HepG2 (cell line): ENCODE results near the gene RFTN1. TPM values are rescaled to one million over a fixed set of nuclear protein-coding genes. Genes with fewer than 3 reads are reported as not detected.

Experiments used
- ATAC-seq: fragments of 200-7000 bp; cut with Tn5 transposase; 3 replicates; pipeline ENCODE4 v1.9.1; 2020; ENCODE audit warnings: mild to moderate bottlenecking, moderate library complexity
- BruUV-seq: library from RNA; stranded (reverse); fragments of 400-500 nt; replicated peaks from 2 replicates; lab custom pipeline; 2021; lab: Mats Ljungman, UMichigan
- CTCF ChIA-PET: fragments of 300-600 bp; formaldehyde crosslinking; extraction: SDS; loops from one replicate; lab custom pipeline; 2021; ENCODE audit warnings: low total read pairs, inconsistent platforms, low intra/inter-chr PET ratio; lab: Yijun Ruan, JAX
- POLR2A ChIA-PET: fragments of 350-600 bp; sonication (Branson Sonifier 250); formaldehyde crosslinking; loops from one replicate; lab custom pipeline; 2020; ENCODE audit warnings: antibody characterized with exemption, inconsistent platforms; lab: Yijun Ruan, JAX
- DNase-seq: peaks from one replicate; pipeline ENCODE4 v3.0.0-alpha.2; 2015; ENCODE audit warnings: low spot score
- FAIRE-seq: peaks from 3 replicates; lab custom pipeline; 2011; peaks lifted over from hg19 to GRCh38; lab: Jason Lieb, UNC
- H2AFZ ChIP-seq: one replicate; pipeline ENCODE4 v1.6.1; 2011; ENCODE audit warnings: low read length, inconsistent platforms
- H3K27ac ChIP-seq: fragments of 300-600 bp; 3 replicates; pipeline ENCODE4 v1.8.0; 2011; ENCODE audit warnings: mixed run types, mild to moderate bottlenecking, mixed read lengths, low read length, inconsistent platforms; ENCODE audit not compliant: insufficient read depth; ENCODE audit errors: extremely low read length
- H3K27me3 ChIP-seq, 2 experiments: fragments of 200-600 bp in 1 of 2; 2 replicates in 1 of 2; 3 replicates in 1 of 2; pipeline versions ENCODE4 v1.6.0 to v1.8.0; 2011; ENCODE audit warnings: low read length in 2 of 2, mild to moderate bottlenecking in 2 of 2, moderate library complexity in 2 of 2, inconsistent platforms in 1 of 2; ENCODE audit not compliant: insufficient read depth in 2 of 2, control insufficient read depth in 1 of 2
- H3K36me3 ChIP-seq, 2 experiments: fragments of 200-600 bp in 1 of 2; replicated peaks in 1 of 2; 2 replicates in 1 of 2; 3 replicates in 1 of 2; pipeline versions ENCODE4 v1.5.1 to v1.8.0; 2011; ENCODE audit warnings: low read length in 2 of 2, inconsistent platforms in 1 of 2; ENCODE audit not compliant: insufficient read depth in 2 of 2, control insufficient read depth in 1 of 2
- H3K4me1 ChIP-seq: 2 replicates; pipeline ENCODE4 v1.5.1; 2012; ENCODE audit warnings: low read length, inconsistent platforms; ENCODE audit not compliant: insufficient read depth
- H3K4me2 ChIP-seq: 2 replicates; pipeline ENCODE4 v1.6.0; 2011; ENCODE audit warnings: low read depth, low read length, inconsistent platforms
- H3K4me3 ChIP-seq, 3 experiments: fragments of 200-600 bp in 1 of 3; sonication (generic), shearing (Covaris generic) in 1 of 3; replicated peaks in 1 of 3; 2 replicates each; pipeline ENCODE4 v1.5.1; 2011 to 2016; ENCODE audit warnings: low read length in 3 of 3, inconsistent platforms in 2 of 3, low read depth in 2 of 3, mild to moderate bottlenecking in 2 of 3, control low read depth in 1 of 3, mixed read lengths in 1 of 3; ENCODE audit not compliant: insufficient read depth in 1 of 3
- H3K79me2 ChIP-seq: one replicate; pipeline ENCODE4 v1.6.1; 2011; ENCODE audit warnings: low read length, inconsistent platforms; ENCODE audit not compliant: insufficient read depth
- H3K9ac ChIP-seq: 2 replicates; pipeline ENCODE4 v1.6.0; 2011; ENCODE audit warnings: mild to moderate bottlenecking, low read depth, low read length, inconsistent platforms; ENCODE audit not compliant: insufficient read depth
- H3K9me3 ChIP-seq: 2 replicates; pipeline ENCODE4 v1.5.1; 2012; ENCODE audit warnings: mild to moderate bottlenecking, low read length
- H4K20me1 ChIP-seq: 2 replicates; pipeline ENCODE4 v1.6.0; 2011; ENCODE audit warnings: inconsistent platforms, mild to moderate bottlenecking, low read length, moderate library complexity; ENCODE audit not compliant: insufficient read depth
- BCL6 ChIP-seq: IDR thresholded peaks from 2 replicates; pipeline ENCODE4 v1.6.1; 2016; ENCODE audit warnings: missing genetic modification reagents, missing compliant biosample characterization
- DR1 ChIP-seq: sonication (generic); formaldehyde crosslinking; IDR thresholded peaks from 2 replicates; pipeline ENCODE4 v1.8.0; 2021; ENCODE audit warnings: mild to moderate bottlenecking, missing genetic modification reagents, inconsistent platforms
- IKZF4 ChIP-seq: sonication (generic); formaldehyde crosslinking; IDR thresholded peaks from 2 replicates; pipeline ENCODE4 v1.5.1; 2020; ENCODE audit warnings: borderline replicate concordance, mild to moderate bottlenecking, low read depth, missing genetic modification reagents; ENCODE audit errors: not compliant biosample characterization
- KLF12 ChIP-seq: sonication (generic); formaldehyde crosslinking; IDR thresholded peaks from 2 replicates; pipeline ENCODE4 v1.4.0; 2020; ENCODE audit warnings: missing genetic modification reagents, borderline replicate concordance
- MLLT10 ChIP-seq: sonication (generic); formaldehyde crosslinking; IDR thresholded peaks from 2 replicates; pipeline ENCODE4 v1.4.0; 2020; ENCODE audit warnings: missing genetic modification reagents
- PRMT3 ChIP-seq: sonication (generic); formaldehyde crosslinking; IDR thresholded peaks from 2 replicates; pipeline ENCODE4 v1.8.1; 2022; ENCODE audit warnings: low read depth, mild to moderate bottlenecking, moderate library complexity, missing genetic modification reagents, borderline replicate concordance
- RFXANK ChIP-seq: IDR thresholded peaks from 2 replicates; pipeline ENCODE4 v1.6.1; 2016
- SAP130 ChIP-seq: IDR thresholded peaks from 2 replicates; pipeline ENCODE4 v1.6.1; 2016; ENCODE audit warnings: low read depth
- SOX6 ChIP-seq, 2 experiments: fragments of 450-650 bp in 1 of 2; sonication (generic) in 1 of 2; formaldehyde crosslinking in 1 of 2; IDR thresholded peaks; 2 replicates each; pipeline versions ENCODE4 v1.4.0 to v1.6.1; 2017 to 2020; ENCODE audit warnings: antibody characterized with exemption in 1 of 2, mild to moderate bottlenecking in 1 of 2, missing genetic modification reagents in 1 of 2
- ZNF101 ChIP-seq: sonication (generic); formaldehyde crosslinking; IDR thresholded peaks from 2 replicates; pipeline ENCODE4 v1.4.0; 2020; ENCODE audit warnings: mild to moderate bottlenecking, low read depth, missing genetic modification reagents, borderline replicate concordance
- ZNF18 ChIP-seq: sonication (generic); formaldehyde crosslinking; IDR thresholded peaks from 2 replicates; pipeline ENCODE4 v1.8.0; 2022; ENCODE audit warnings: mild to moderate bottlenecking, missing genetic modification reagents; ENCODE audit not compliant: insufficient replicate concordance
- ZNF282 ChIP-seq: fragments of 450-650 bp; IDR thresholded peaks from 2 replicates; pipeline ENCODE4 v1.6.1; 2018; ENCODE audit not compliant: partially characterized antibody
- WGBS: methylation state at CpG from one replicate; pipeline ENCODE4 v1.1.6; 2017; ENCODE audit warnings: low lambda C conversion rate; 5-methylcytosine and 5-hydroxymethylcytosine counted together
- in situ Hi-C: cut with HindIII; loops from 2 replicates; pipeline ENCODE4 v1.10.0; 2017; ENCODE audit warnings: low pct_unique_long_range_greater_than_20kb; ENCODE audit not compliant: extremely low pct_ligation_motif_present
- intact Hi-C: fragments of 100-400 bp; cut with micrococcal nuclease; formaldehyde crosslinking; loops from one replicate; pipeline ENCODE4 v1.10.0; 2022; ENCODE audit not compliant: unreplicated experiment
- polyA plus RNA-seq, 8 experiments: library from polyadenylated mRNA; depleted of rRNA in 3 of 8; stranded (reverse) in 7 of 8; unstranded in 1 of 8; fragments of >200 nt; fragmentation: Illumina TruSeq in 4 of 8; extraction: Trizol in 4 of 8; gene quantifications; 2 replicates each; pipeline versions ENCODE4 v1.2.1 to v1.2.3, GENCODE V29; 2011 to 2016; ENCODE audit warnings: low read depth in 4 of 8, missing spikeins in 1 of 8, mixed read lengths in 1 of 8; ENCODE audit not compliant: insufficient read depth in 1 of 8
- total RNA-seq, 5 experiments: library from RNA; depleted of rRNA; stranded (reverse); fragments of >200 nt; fragmentation: Illumina TruSeq; extraction: Trizol; gene quantifications; 2 replicates each; pipeline ENCODE4 v1.2.3, GENCODE V29; 2016; ENCODE audit warnings: low read depth in 1 of 5
- TF ChIP-seq, protein P1 (sequence below): sonication (generic); formaldehyde crosslinking; IDR thresholded peaks from 2 replicates; pipeline ENCODE4 v1.4.0; 2020; ENCODE audit warnings: mild to moderate bottlenecking, missing genetic modification reagents
- TF ChIP-seq, protein P2 (sequence below): fragments of 450-650 bp; IDR thresholded peaks from 2 replicates; pipeline ENCODE4 v1.6.1; 2017; ENCODE audit warnings: mild to moderate bottlenecking
- TF ChIP-seq, protein P3 (sequence below): IDR thresholded peaks from 2 replicates; pipeline ENCODE4 v1.6.1; 2016; ENCODE audit warnings: control low read depth
- TF ChIP-seq, protein P4 (sequence below): sonication (generic); formaldehyde crosslinking; conservative IDR thresholded peaks from 2 replicates; pipeline ENCODE4 v1.4.0; 2020; ENCODE audit warnings: missing genetic modification reagents

RFTN1 gene
- total and polyA plus RNA-seq, 2 of the 13 experiments (the other 11 are each of a cell fraction or from before 2014, with no cell fraction given) = not detected

- H3K4me2 ChIP-seq = no peak overlapping the region
- H3K79me2 ChIP-seq = no peaks in the 10 kb centered on the region
- no peak overlapping the region for H3K9ac ChIP-seq
- H3K27me3 ChIP-seq = no peaks in the 10 kb centered on the region
- no TSS peak for BruUV-seq
- FAIRE-seq (no peak), ATAC-seq (no peak), DNase-seq (no peak)
- WGBS = 52% methylated on average over 3 of the region's 3 CpGs
- H3K9me3 ChIP-seq = no peaks in the 10 kb centered on the region
- H3K36me3 ChIP-seq = no peaks in the 10 kb centered on the region
- no peaks in the 10 kb centered on the region for H4K20me1 ChIP-seq
- H2AFZ ChIP-seq = no peak overlapping the region
- in situ Hi-C loops = no loop called here
- H3K4me3 ChIP-seq = no peak overlapping the region
- H3K4me1 ChIP-seq = no peaks in the 10 kb centered on the region
- no peak for TF ChIP-seq ZNF101 (CRISPR knock-in tag)
- TF ChIP-seq BCL6 = no peak
- TF ChIP-seq PRMT3 = no peak
- no peak for TF ChIP-seq MLLT10 (CRISPR knock-in tag)
- TF ChIP-seq KLF12 (CRISPR knock-in tag) = no peak
- no peak for TF ChIP-seq SAP130 (CRISPR knock-in tag)
- TF ChIP-seq, protein P1, sequence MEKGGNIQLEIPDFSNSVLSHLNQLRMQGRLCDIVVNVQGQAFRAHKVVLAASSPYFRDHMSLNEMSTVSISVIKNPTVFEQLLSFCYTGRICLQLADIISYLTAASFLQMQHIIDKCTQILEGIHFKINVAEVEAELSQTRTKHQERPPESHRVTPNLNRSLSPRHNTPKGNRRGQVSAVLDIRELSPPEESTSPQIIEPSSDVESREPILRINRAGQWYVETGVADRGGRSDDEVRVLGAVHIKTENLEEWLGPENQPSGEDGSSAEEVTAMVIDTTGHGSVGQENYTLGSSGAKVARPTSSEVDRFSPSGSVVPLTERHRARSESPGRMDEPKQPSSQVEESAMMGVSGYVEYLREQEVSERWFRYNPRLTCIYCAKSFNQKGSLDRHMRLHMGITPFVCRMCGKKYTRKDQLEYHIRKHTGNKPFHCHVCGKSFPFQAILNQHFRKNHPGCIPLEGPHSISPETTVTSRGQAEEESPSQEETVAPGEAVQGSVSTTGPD (CRISPR knock-in tag) = no peak
- no peak for TF ChIP-seq RFXANK (CRISPR knock-in tag)
- no peak for TF ChIP-seq ZNF282
- TF ChIP-seq ZNF18 (CRISPR knock-in tag) = no peak
- no peak for TF ChIP-seq SOX6 (IDR thresholded peaks at IDR 0.05)
- no peak for TF ChIP-seq SOX6 (CRISPR knock-in tag; IDR thresholded peaks at IDR 0.05)
- TF ChIP-seq DR1 = no peak
- no peak for TF ChIP-seq IKZF4 (CRISPR knock-in tag)
- TF ChIP-seq, protein P2, sequence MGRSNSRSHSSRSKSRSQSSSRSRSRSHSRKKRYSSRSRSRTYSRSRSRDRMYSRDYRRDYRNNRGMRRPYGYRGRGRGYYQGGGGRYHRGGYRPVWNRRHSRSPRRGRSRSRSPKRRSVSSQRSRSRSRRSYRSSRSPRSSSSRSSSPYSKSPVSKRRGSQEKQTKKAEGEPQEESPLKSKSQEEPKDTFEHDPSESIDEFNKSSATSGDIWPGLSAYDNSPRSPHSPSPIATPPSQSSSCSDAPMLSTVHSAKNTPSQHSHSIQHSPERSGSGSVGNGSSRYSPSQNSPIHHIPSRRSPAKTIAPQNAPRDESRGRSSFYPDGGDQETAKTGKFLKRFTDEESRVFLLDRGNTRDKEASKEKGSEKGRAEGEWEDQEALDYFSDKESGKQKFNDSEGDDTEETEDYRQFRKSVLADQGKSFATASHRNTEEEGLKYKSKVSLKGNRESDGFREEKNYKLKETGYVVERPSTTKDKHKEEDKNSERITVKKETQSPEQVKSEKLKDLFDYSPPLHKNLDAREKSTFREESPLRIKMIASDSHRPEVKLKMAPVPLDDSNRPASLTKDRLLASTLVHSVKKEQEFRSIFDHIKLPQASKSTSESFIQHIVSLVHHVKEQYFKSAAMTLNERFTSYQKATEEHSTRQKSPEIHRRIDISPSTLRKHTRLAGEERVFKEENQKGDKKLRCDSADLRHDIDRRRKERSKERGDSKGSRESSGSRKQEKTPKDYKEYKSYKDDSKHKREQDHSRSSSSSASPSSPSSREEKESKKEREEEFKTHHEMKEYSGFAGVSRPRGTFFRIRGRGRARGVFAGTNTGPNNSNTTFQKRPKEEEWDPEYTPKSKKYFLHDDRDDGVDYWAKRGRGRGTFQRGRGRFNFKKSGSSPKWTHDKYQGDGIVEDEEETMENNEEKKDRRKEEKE = no peak
- TF ChIP-seq, protein P3, sequence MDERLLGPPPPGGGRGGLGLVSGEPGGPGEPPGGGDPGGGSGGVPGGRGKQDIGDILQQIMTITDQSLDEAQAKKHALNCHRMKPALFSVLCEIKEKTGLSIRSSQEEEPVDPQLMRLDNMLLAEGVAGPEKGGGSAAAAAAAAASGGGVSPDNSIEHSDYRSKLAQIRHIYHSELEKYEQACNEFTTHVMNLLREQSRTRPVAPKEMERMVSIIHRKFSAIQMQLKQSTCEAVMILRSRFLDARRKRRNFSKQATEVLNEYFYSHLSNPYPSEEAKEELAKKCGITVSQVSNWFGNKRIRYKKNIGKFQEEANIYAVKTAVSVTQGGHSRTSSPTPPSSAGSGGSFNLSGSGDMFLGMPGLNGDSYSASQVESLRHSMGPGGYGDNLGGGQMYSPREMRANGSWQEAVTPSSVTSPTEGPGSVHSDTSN (CRISPR knock-in tag) = no peak
- TF ChIP-seq, protein P4, sequence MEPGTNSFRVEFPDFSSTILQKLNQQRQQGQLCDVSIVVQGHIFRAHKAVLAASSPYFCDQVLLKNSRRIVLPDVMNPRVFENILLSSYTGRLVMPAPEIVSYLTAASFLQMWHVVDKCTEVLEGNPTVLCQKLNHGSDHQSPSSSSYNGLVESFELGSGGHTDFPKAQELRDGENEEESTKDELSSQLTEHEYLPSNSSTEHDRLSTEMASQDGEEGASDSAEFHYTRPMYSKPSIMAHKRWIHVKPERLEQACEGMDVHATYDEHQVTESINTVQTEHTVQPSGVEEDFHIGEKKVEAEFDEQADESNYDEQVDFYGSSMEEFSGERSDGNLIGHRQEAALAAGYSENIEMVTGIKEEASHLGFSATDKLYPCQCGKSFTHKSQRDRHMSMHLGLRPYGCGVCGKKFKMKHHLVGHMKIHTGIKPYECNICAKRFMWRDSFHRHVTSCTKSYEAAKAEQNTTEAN = no peak
- TF ChIP-seq, all 625 proteins: peak for 0
- no peak overlapping the region for H3K27ac ChIP-seq
- intact Hi-C loops = no loop called here
- POLR2A ChIA-PET = no interaction called here
- CTCF ChIA-PET = no interaction called here
These were observed 124.6 kb downstream of the RFTN1 start for GRCh38 chr3:16388850-16389441.
